ENCODE measurements around the gene IQCM. TPM values are rescaled to one million over a fixed set of nuclear protein-coding genes. Genes with fewer than 3 reads are reported as not detected.

IQCM gene
- total RNA-seq, 4 donors from 2014 or later, result not detected

GRCh38 chr4:149343614-149344013 is 472.0 kb downstream of the IQCM start:
- no peak for TF ChIP-seq CTCF (IDR thresholded peaks at IDR 0.05; ENCODE audit: low read depth)

- TF ChIP-seq CTCF (IDR thresholded peaks at IDR 0.05; ENCODE audit: low read depth), result no peak
These were observed 487.5 kb downstream of the IQCM start for GRCh38 chr4:149328161-149328560.

- TF ChIP-seq CTCF (IDR thresholded peaks at IDR 0.05; ENCODE audit: low read depth), result no peak
These were observed 493.4 kb downstream of the IQCM start for GRCh38 chr4:149322203-149322602.

GRCh38 chr4:149321438-149321837 is 494.2 kb downstream of the IQCM start:
- TF ChIP-seq CTCF (IDR thresholded peaks at IDR 0.05; ENCODE audit: low read depth), result no peak

- TF ChIP-seq CTCF (IDR thresholded peaks at IDR 0.05; ENCODE audit: low read depth), result no peak
These were observed 504.6 kb downstream of the IQCM start for GRCh38 chr4:149311076-149311475.

- no peak for TF ChIP-seq CTCF (IDR thresholded peaks at IDR 0.05; ENCODE audit: low read depth)
These were observed 509.1 kb downstream of the IQCM start for GRCh38 chr4:149306537-149306936.
